EL (cell line): ENCODE measurements around the gene GHRL.

ENCODE experiments used
- DNase-seq: peaks from one replicate; pipeline ENCODE4 v3.0.0-alpha.2; 2016

GHRL gene

GRCh38 chr3:10292505-10293419, at the start of gene GHRL:
Gene GHRL, minus strand, starts transcription at chr3:10292947. Its CDS starts 2,767 bp downstream, at chr3:10290180.
- DNase-seq, result no peak

- DNase-seq, result no peak
Measured at GRCh38 chr3:10341901-10342398, 49.2 kb upstream of the GHRL start.

GRCh38 chr3:10340476-10340875, 47.7 kb upstream of the GHRL start:
- DNase-seq, result no peak

- DNase-seq, result no peak
Measured at GRCh38 chr3:10340046-10340445, 47.3 kb upstream of the GHRL start.

- DNase-seq, result no peak
Measured at GRCh38 chr3:10339376-10339955, 46.7 kb upstream of the GHRL start.

GRCh38 chr3:10338591-10339353, 46.0 kb upstream of the GHRL start:
- no peak for DNase-seq

- DNase-seq, result no peak
Measured at GRCh38 chr3:10338164-10338470, 45.4 kb upstream of the GHRL start.

- DNase-seq, result no peak
Measured at GRCh38 chr3:10337323-10338163, 44.8 kb upstream of the GHRL start.

GRCh38 chr3:10336761-10337160, 44.0 kb upstream of the GHRL start:
- DNase-seq, result no peak

- no peak for DNase-seq
Measured at GRCh38 chr3:10335871-10336622, 43.3 kb upstream of the GHRL start.

GRCh38 chr3:10335190-10335738, 42.5 kb upstream of the GHRL start:
- no peak for DNase-seq

GRCh38 chr3:10334459-10334858, 41.7 kb upstream of the GHRL start:
- peak; percentile 51 for DNase-seq

- no peak for DNase-seq
Measured at GRCh38 chr3:10334042-10334441, 41.3 kb upstream of the GHRL start.

- DNase-seq, result no peak
Measured at GRCh38 chr3:10333349-10333650, 40.6 kb upstream of the GHRL start.

GRCh38 chr3:10332481-10333348, 40.0 kb upstream of the GHRL start:
- no peak for DNase-seq

GRCh38 chr3:10331320-10331719, 38.6 kb upstream of the GHRL start:
- no peak for DNase-seq

GRCh38 chr3:10330319-10330718, 37.6 kb upstream of the GHRL start:
- no peak for DNase-seq

GRCh38 chr3:10329495-10330015, 36.8 kb upstream of the GHRL start:
- DNase-seq, result no peak

GRCh38 chr3:10328460-10329071, 35.8 kb upstream of the GHRL start:
- no peak for DNase-seq

GRCh38 chr3:10327592-10327991, 34.8 kb upstream of the GHRL start:
- no peak for DNase-seq
